Esophagus muscularis mucosa (tissue), 4 donors: ENCODE results near the gene TEX261. TPM values are rescaled to one million over a fixed set of nuclear protein-coding genes. Genes with fewer than 3 reads are reported as not detected.
"Not testable (repeated sequence)": the region's sequence is repeated elsewhere in the genome, so short reads cannot be mapped to it uniquely, and the experiment has no call there.

ENCODE experiments used
- DNase-seq: peaks from one replicate; pipeline ENCODE4 v3.0.0-alpha.2; 2017; ENCODE audit errors: extremely low spot score
- H3K27ac ChIP-seq, 4 donors: fragments of 200-600 bp; sonication (generic); replicated peaks in 1 of 4; 1 replicate in 3 of 4; 2 replicates in 1 of 4; pipeline ENCODE4 v1.5.1; 2016 to 2019; ENCODE audit warnings: mild to moderate bottlenecking in 1 of 4
- H3K27me3 ChIP-seq, 4 donors: fragments of 200-600 bp; sonication (generic); one replicate each; pipeline versions ENCODE4 v1.5.1 to v1.6.0; 2016 to 2019
- H3K36me3 ChIP-seq, 4 donors: fragments of 200-600 bp; sonication (generic); one replicate each; pipeline ENCODE4 v1.5.1; 2016 to 2019
- H3K4me1 ChIP-seq, 4 donors: fragments of 200-600 bp; sonication (generic); one replicate each; pipeline ENCODE4 v1.5.1; 2016 to 2019
- H3K4me3 ChIP-seq, 4 donors: fragments of 200-600 bp; sonication (generic); 1 replicate in 2 of 4; 2 replicates in 2 of 4; pipeline ENCODE4 v1.5.1; 2016 to 2019; ENCODE audit warnings: mild to moderate bottlenecking in 4 of 4, moderate library complexity in 1 of 4
- H3K9me3 ChIP-seq, 4 donors: fragments of 200-600 bp; sonication (generic); 1 replicate in 3 of 4; 2 replicates in 1 of 4; pipeline ENCODE4 v1.5.1; 2016 to 2019
- CTCF ChIP-seq, 3 experiments: fragments of 200-600 bp in 2 of 3; fragments of 450-650 bp in 1 of 3; sonication (generic) in 2 of 3; IDR thresholded peaks; one replicate each; pipeline ENCODE4 v1.5.1; 2017 to 2019; ENCODE audit warnings: antibody characterized with exemption in 3 of 3, mild to moderate bottlenecking in 2 of 3, moderate library complexity in 1 of 3
- EP300 ChIP-seq: sonication (generic); formaldehyde crosslinking; IDR thresholded peaks from one replicate; pipeline ENCODE4 v1.6.1; 2017; ENCODE audit warnings: antibody characterized with exemption
- POLR2A ChIP-seq: fragments of 450-650 bp; IDR thresholded peaks from one replicate; pipeline ENCODE4 v1.6.1; 2017; ENCODE audit warnings: antibody characterized with exemption, moderate library complexity, mild to moderate bottlenecking, low read depth
- POLR2AphosphoS5 ChIP-seq, 2 donors: sonication (generic); formaldehyde crosslinking; IDR thresholded peaks; one replicate each; pipeline ENCODE4 v1.6.1; 2017; ENCODE audit warnings: antibody characterized with exemption in 2 of 2
- whole genome bisulfite sequencing: methylation state at CpG from one replicate; pipeline ENCODE4 v1.1.5; 2018; 5-methylcytosine and 5-hydroxymethylcytosine counted together
- intact Hi-C: fragments of 100-400 bp; cut with DNase I; formaldehyde crosslinking; loops from one replicate; pipeline ENCODE4 v1.15.1; 2023
- total RNA-seq, 4 donors: library from RNA; depleted of rRNA; stranded (reverse); fragments of >200 nt; gene quantifications; one replicate each; pipeline versions ENCODE4 v1.1.0 to v1.2.1, GENCODE V29; 2016

TEX261 gene
- total RNA-seq, 4 donors from 2014 or later: 21.6 to 37.7 (median 33.3) TPM

GRCh38 chr2:71023553-71024243 is 29.0 kb upstream of the TEX261 start:
- H3K27ac ChIP-seq, intact Hi-C loops, H3K4me1 ChIP-seq, H3K4me3 ChIP-seq, DNase-seq, H3K27me3 ChIP-seq, H3K36me3 ChIP-seq, H3K9me3 ChIP-seq: not testable (repeated sequence)
- TF ChIP-seq CTCF (IDR thresholded peaks at IDR 0.05): peak in 1 of 3 experiments; percentile 4
- WGBS: 78% methylated on average over 15 of the region's 15 CpGs

- H3K4me1 ChIP-seq, intact Hi-C loops, DNase-seq, H3K27me3 ChIP-seq, H3K27ac ChIP-seq, H3K9me3 ChIP-seq, H3K36me3 ChIP-seq, H3K4me3 ChIP-seq: not testable (repeated sequence)
- 78% methylated on average over 14 of the region's 14 CpGs for WGBS
Measured at GRCh38 chr2:71021394-71021793, 26.7 kb upstream of the TEX261 start.

- H3K27ac ChIP-seq, intact Hi-C loops, H3K4me3 ChIP-seq, H3K4me1 ChIP-seq, H3K27me3 ChIP-seq, H3K9me3 ChIP-seq, DNase-seq, H3K36me3 ChIP-seq: not testable (repeated sequence)
- WGBS: 94% methylated on average over 6 of the region's 6 CpGs
Measured at GRCh38 chr2:71019989-71020388, 25.3 kb upstream of the TEX261 start.

GRCh38 chr2:71018625-71019024 is 24.0 kb upstream of the TEX261 start:
- Histone ChIP-seq H3K36me3 (no peaks in the 10 kb centered on the region), H3K27ac (no peak overlapping the region), H3K27me3 (peaks cover 0 to 6% (median 0%) of the 10 kb centered on the region in 4 donors), H3K9me3 (no peaks in the 10 kb centered on the region), H3K4me1 (no peaks in the 10 kb centered on the region), H3K4me3 (no peak overlapping the region)
- no peak for TF ChIP-seq POLR2AphosphoS5 (IDR thresholded peaks at IDR 0.05)
- TF ChIP-seq POLR2A: no peak
- no peak for TF ChIP-seq CTCF (IDR thresholded peaks at IDR 0.05)
- no peak for TF ChIP-seq EP300
- intact Hi-C loops: no loop called here
- 87% methylated on average over 8 of the region's 8 CpGs for WGBS
- DNase-seq: no peak

GRCh38 chr2:71011786-71012185 is 17.1 kb upstream of the TEX261 start:
- intact Hi-C loops, H3K36me3 ChIP-seq, H3K27ac ChIP-seq, H3K4me3 ChIP-seq, H3K9me3 ChIP-seq, H3K4me1 ChIP-seq, DNase-seq: not testable (repeated sequence)
- WGBS: 30% methylated on average over 6 of the region's 6 CpGs
- peaks cover 0 to 39% (median 5%) of the 10 kb centered on the region in 4 donors for H3K27me3 ChIP-seq

- 92% methylated on average over 7 of the region's 13 CpGs for WGBS
- no peaks in the 10 kb centered on the region for H3K9me3 ChIP-seq
- no peaks in the 10 kb centered on the region for H3K36me3 ChIP-seq
- TF ChIP-seq POLR2A (no peak), CTCF (IDR thresholded peaks at IDR 0.05) (no peak), POLR2AphosphoS5 (IDR thresholded peaks at IDR 0.05) (no peak), EP300 (no peak)
- no peaks in the 10 kb centered on the region for H3K4me1 ChIP-seq
- no peak overlapping the region for H3K4me3 ChIP-seq
- intact Hi-C loops: no loop called here
- peaks cover 0 to 35% (median 5%) of the 10 kb centered on the region in 4 donors for H3K27me3 ChIP-seq
- no peak for DNase-seq
- H3K27ac ChIP-seq: no peak overlapping the region
Measured at GRCh38 chr2:71008342-71008741, 13.7 kb upstream of the TEX261 start.
